Measurements from ENCODE around the gene A4GNT.
"Not testable (repeated sequence)": the region's sequence is repeated elsewhere in the genome, so short reads cannot be mapped to it uniquely, and the experiment has no call there.

Gene A4GNT

DNA sequence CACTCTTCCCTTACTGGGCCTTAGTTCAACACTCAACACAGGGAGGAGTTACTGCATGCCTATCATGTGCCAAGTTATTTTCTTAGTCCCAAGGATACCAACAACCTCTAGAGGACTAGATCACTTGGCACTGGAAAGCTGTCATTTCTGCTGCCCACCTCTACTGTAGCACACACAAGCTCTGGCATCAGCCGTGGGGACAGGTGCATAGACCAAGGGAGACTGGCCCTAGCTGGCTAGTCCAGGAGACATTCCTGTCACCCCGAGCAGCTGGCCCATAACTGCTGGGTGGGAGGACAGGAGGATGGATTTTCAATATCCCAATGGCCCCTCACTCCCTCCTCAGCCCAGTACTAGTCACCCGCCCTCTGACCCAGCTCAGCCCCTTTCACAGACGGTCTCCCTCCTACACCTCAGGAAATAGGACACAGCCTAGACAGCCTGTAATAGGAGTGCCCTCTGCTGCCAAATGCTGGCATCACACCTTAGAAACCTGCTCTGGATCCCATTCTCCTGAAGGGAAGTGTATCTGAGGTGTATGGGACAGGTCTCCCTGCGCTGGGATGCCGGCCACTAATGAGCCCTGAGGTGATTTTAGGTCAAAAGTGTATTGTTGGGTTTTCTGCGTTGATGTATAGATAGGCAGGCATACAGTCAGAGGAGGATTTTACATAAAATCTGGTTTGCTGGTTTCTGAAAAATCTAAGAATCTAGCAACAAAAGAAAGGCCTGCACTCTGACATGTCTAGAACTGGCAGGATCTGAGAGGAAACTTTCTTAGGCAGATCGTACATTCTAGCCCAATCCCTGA is 13.4 kb downstream of the A4GNT start:
- FAIRE-seq, result no peak

DNA sequence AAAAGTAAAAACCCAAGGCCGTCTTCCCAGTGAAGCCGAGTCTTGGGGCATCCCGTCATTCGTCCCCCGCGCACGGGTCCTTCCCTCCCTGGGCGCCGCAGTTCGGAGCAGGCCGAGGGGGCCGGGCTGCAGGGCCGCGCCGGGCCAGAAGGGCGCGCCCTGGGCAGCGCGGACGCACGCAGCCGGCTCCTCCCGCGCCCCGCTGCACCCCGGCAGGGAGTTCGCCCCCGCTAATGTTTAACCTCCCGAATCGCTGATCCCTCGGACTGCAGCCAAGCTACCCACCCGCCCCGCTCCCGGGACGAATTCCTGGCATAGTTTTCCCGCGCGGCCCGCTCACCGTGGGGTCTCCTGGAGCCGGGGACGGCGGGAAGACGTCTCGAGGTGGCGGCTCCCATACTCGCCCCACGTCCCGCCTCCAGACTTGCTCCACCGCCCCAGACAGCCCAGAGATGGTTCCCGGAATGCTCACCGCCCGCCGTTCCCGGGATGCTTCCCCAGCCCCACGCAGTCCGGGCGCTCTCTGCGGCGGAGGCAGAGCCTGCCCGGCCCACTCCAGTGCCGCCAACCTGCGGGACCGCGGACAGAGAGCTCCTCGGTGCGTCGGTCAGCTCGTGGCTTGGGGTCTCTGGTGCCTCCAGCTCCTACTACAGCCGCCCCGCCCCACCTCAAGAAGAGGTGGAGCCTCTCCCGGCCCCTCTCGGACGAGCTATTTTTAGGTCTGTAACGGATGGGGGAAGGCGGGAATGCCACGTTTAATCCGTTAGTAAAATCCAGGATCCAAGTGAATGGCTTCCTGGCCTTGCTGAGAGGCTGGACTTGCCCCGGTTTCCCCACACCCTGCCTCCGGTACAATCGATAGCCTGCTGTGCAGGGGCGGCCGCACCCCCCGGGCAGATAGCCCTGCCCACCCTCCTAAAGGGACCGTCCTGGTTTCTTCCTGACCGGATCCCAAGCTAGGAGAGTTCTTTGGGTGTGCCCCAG is 16.9 kb downstream of the A4GNT start, which contains the start of gene DZIP1L:
DZIP1L (minus strand) TSS at position 621 of the 984 bp plus-strand sequence. CDS start 11,637 bp downstream, outside the sequence.
- FAIRE-seq, result no peak

DNA sequence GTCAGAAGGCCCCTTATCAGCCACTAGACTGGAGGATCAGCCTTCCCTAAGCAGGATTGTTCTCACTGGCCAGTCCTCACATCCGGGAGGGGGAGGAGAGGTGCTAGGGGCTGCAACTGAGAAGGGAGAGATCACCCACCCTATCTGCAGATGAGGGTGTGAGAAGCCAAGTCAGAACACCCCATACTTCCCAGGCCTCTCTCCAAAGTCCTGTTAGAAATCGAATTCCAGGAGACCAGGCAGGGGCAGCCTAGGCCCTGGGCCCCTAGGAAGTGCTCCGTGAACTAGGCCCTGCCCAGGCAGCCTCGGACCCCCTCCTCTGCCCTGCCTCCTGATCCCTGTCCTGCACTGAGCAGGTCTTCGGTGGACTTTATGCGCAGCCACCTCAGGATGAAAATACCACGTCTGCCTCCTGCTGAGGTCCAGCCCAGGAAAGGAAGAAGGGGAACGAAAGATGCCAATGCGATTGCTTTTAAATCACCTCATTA is 17.7 kb downstream of the A4GNT start:
- FAIRE-seq, result no peak

DNA sequence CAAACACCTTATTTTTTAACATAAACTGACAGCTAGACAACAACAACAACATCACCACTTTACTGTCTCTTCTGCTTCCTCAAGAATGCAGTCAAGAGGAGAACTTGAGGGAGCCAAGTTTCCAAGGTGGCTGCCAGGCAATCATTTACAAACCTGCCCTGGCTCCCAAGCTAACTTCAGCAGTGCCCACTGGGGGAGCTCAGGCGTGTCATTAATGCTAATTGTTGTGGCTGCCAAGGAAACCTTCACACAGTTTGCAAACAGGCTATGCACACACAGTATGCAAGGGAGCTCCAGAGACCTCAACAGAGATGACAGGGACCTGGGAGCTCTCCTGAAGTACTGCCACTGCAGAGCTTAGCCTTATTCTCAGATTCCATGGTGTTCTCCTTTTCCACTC is 18.9 kb downstream of the A4GNT start:
- FAIRE-seq, result no peak

DNA sequence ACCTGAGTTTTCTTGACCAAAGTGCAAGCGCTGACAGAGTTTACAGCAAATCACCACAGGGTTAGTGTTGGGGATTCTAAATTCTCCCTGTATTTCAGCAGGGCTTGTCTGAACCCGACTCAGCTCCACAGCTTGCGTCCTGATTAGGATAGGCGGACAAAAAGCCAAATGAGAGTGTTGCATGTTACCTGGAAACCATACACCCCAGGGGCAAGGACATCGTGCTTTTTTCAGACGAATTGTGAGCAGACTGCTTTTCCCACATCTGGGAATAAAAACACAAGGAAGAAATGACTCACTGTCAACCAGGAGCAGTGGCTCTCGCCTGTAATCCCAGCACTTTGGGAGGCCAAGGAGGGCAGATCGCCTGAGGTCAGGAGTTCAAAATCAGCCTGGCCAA is 19.8 kb downstream of the A4GNT start:
- no peak for FAIRE-seq

DNA sequence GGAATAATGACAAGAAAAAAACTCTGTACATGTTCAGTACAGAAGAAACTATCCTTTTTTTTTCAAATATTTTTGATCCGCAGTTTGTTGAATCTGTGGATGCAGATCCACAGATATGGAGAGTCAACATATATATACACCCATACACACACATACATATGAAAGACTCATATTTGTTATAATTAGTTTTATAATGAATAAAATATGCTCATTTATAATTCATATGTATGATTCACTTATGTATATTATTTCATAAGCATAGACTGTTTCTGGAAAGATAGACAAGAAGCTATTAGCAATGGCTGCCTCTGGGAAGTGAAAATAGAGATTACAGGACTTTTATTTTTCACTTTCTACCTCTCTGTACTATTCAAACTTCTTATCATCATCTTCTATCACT is 26.6 kb downstream of the A4GNT start:
- FAIRE-seq, result no peak

DNA sequence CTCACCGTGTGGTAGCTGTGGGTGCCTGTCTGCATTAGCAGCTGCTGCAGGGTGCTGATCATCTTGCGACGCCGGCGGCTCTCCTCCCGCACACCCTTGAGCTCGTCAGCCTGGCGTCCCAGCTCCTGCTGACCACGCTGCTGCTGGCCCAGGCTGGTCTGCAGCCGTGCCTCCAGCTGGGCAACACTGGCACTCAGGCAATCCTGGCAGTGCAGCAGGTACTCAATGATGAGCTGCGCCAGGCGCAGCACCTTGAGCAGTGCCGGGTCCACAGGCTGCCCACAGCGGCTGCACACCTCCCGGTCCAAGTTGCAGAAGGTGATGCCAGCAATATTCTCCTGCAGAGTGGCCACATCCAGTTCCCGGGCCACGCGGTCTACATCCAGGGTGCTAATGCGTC is 28.7 kb downstream of the A4GNT start:
- FAIRE-seq, result no peak

DNA sequence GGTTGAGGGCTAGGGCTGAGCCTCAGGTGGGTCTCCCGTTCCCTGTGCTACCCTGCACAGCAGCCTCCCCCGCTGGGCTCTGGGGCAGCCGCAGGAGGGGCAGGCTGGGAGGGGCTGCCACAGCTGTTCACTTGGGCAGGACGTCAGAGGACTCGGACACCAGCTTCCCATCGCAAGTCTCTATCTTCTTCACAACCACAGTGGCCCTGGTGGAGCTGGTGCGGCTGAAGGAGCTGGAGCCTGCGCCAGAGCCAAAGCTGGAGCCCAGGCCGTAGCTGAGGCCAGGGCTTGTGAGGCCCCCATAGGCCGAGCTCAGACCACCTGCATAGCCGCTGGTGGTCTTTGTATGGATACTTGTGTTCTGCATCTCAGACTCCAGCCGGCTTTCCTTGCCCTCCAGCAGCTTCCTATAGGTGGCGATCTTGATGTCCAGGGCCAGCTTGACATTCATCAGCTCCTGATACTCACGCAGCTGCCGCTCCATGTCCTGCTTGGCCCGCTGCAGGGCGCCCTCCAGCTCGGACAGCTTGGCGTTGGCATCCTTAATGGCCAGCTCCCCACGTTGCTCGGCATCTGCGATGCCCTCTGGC is 30.7 kb downstream of the A4GNT start:
- FAIRE-seq, result not testable (repeated sequence)

DNA sequence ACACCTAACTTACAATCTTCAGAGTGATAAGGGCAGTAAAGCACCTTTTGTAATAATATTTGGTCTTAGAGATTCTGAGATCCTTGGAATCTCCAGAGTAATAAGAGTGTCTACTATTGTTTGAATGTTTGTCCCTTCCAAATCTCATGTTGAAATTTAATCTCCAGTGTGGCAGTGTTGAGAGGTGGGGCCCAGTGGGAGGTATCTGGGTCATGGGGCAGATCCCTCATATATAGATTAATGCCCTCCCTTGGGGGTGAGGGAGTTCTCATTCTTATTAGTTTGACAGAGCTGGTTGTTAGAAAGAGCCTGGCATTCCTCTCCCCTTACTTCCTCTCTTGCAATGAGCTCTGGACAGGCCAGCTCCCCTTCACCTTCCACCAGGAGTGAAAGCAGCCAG is 32.8 kb downstream of the A4GNT start:
- FAIRE-seq, result no peak

DNA sequence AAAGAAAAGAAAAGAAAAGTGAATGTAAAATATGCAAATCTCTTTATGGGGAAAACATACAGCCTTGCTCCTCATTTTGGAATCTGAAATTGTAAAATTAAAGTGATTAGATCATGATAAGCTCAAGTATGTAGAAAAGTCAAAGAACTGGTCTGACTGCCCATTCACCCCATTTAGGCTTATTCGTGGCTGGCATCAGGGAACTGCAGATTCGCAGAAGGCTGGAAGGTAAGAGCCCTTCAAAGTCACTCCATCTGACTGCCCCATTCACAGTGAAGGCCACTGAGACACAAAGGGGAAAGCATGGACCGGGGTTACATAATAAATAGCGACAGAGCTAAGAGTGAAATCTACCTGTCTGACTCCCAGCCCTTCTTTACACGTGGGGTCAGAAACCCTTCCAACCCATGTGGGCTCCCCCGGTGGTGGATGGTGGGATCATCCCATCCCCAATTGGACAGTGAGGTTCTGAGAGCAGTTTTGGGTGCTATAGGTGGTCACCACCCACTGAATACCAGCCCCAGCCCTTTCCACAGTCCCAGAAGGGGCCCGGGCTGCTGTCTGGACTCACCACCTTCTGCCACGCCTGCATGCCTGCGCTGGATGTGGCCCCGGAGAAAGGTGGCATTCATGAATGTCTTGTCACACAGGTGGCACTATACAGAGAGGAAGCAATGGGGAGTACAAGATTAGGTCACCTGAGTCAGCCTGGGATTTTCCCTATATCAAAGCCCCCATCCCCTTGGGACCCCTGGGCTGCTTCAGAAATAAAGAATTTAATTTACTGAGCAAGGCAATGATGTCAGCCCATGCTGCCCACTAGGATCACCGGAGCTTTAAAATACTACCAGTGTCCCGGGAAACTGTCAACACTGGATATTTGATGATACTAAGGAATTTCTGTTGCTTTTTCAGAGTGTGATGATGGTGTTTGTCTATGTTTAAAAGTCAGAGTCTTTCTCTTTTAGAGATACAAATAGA is 34.7 kb downstream of the A4GNT start:
- FAIRE-seq, result no peak

DNA sequence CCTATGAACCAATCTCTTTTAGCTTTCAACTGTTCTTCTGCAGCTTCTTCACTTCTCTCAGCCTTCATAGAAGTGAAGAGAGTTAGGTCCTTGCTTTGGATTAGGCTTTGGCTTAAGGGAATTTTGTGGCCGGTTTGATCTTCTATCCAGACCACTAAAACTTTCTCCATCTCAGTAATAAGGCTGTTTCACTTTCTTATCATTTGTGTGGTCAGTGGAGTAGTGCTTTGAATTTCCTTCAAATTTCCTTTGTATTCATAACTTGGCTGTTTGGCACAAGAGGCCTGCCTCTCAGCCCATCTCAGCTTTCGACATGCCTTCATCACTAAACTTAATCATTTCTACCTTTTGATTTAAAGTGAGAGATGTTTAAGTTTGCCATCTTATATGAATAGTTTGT is 38.5 kb downstream of the A4GNT start:
- no peak for FAIRE-seq

DNA sequence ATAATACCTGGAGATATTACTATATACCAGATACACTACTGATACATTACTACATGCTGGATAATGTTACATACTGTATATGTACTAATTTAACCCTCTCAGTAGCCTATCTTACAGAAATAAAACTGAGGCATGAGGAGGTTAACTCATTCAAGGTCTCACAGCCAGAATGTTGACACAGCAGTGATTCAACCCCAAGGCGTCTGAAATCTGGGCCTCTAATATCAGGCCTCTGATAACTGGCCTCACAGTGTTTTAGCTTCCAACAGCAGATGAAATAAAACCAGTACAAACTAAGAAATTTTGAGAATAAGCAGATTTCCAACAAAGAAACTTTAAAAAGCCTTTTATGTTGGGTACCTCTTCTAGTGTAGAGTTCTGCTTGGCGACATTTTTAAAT is 40.2 kb downstream of the A4GNT start:
- FAIRE-seq, result no peak

DNA sequence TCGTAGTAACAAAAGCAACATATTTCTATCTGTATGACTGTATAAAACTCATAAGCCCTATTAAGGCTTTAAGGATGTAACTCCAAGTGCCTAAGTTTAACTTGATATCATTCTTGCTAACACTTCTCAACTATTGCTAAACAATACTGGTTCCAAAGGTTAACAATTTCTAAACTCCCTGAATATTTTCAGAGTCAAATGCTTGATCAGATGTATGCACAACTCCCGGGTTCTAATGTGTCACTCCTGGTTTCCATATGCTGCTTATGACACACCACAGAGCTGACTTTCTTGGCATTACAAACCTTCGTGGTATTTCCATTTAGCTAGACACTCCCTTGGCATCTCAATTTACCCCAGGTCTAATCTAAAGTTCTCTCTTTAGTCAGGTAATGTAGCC is 43.1 kb downstream of the A4GNT start:
- no peak for FAIRE-seq

DNA sequence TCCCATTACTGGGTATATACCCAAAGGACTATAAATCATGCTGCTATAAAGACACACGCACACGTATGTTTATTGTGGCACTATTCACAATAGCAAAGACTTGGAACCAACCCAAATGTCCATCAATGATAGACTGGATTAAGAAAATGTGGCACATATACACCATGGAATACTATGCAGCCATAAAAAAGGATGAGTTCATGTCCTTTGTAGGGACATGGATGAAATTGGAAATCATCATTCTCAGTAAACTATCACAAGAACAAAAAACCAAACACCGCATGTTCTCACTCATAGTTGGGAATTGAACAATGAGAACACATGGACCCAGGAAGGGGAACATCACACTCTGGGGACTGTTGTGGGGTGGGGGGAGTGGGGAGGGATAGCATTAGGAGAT is 46.4 kb downstream of the A4GNT start:
- FAIRE-seq, result not testable (repeated sequence)

DNA sequence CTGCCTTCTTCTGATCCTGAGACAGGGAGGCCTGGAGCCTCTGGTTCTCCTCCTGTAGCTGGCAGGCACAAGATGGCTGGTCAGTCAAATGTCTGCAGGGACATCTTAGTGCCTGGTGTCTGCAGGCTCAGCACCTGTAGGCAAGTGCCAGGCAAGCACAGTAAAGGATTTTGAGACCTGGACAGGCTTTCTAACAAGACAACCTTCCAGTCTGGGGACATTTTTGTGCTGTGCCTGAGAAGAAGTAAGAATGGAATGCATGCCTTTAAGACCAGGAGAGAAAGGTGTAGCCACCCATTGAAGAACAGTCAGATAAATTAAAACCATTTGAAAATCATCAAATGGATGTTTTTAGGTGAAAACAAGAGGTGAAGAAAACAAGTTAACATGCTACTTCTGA is 48.0 kb downstream of the A4GNT start:
- FAIRE-seq, result no peak

DNA sequence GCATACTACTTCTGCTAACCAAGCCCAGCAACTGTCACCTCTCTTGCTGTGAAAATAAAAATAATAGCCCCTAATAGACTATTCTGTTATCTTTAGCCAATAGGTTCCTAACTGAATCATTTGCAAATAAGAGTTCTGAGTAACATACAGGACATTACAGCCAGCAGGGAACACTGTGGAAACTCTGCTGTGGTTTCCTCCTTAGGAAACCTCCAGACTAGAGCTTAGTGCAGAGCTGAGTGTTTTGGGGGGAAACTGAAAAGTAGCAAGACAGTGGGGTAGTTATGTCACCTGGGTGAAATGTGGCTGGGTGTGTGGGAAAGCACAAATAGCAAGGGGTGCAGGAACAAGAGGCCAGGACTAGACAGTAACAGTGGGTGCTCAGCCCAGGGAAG is 49.2 kb downstream of the A4GNT start:
- FAIRE-seq, result no peak

DNA sequence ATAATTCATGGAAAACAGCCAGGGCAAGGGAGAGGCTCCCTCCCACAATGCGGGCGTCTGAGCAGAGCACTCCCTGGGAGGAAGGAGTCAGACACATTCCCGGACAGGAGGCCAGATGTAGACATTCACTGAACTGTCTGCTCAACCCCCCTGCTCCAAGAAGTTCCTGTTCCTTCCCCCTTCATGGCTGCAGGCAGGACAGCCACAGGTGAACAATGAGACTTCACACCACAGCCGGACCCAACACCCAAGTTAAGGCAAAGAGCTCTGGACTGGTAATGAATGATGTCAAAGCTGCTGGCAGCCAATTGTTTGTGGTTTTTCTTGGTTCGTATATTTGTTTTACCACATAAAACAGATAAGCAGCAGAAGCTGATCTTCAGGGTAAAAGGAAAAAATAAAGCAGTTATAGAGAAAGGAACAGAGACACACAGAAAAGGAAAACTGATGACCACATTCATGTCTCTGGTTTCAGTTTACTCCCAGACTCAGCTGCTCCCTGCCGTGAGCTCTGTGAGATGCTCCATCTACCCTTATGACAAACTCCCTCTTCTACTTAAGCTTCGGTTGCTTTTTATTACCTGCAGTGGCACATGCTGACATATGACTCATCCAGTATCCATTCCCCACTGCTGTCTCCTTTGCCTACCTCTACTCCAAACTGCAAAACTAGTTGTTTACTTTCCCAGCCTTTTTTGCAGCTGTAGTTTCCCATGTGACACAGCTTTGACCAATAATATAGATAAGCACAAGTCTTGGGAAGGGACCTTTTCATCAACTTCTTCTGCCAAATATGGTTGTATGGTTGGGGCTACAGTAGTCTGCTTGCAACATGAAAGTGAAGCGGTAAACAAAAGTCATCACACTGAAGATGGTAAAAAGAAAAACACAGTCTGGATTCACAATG is 49.9 kb downstream of the A4GNT start:
- no peak for FAIRE-seq

DNA sequence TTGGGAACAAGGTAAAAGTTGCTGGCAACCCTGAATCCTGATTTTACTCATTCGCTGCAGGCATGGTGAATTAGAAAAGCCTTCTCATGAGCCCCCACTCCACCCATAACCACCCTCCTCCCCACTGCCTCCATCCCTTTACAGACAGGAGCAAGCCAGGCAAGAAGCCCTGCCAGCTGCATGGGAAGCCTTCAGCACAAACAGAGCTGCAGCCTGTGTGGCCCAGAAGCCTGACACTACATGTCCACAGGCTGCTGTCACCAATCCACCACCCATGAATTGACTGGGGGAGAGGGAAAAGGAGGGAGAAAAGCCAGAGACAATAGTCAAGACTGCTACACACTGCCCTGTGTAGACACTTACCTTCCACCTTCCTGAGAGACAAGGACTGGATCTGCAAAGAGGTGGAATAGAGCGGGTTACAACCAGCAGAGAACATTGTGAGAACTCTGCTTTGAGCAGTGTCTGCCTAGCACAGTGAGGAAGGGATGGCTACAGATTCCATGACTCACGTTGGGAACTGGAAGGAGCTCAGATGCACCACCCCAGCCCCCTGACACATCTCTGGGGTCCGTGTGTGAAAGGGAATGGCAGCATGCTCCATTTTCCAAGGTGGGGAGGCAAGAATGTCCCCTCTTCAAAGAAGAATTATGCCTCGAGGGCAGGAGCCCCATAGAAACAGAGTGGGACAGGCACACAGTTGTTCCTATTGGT is 50.7 kb downstream of the A4GNT start:
- no peak for FAIRE-seq

DNA sequence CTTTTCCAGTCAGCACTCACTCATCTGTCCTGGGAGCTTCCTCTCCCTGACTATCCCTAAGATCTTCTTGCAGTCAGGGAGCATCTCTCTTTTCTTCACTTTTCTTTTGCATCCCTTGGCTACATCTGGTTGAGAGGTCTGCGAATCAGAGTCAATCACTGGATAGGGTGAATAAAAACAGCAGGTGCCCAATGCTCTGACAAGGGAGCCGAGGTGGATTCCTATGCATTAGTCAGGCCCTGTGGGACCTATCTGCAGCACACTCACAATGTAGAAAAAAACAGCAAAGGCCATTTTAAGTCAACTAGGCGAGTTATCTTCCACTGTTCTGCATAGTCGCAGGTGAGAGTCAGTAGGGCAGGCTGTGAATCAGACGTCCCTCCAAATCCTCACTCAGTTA is 52.3 kb downstream of the A4GNT start:
- no peak for FAIRE-seq

DNA sequence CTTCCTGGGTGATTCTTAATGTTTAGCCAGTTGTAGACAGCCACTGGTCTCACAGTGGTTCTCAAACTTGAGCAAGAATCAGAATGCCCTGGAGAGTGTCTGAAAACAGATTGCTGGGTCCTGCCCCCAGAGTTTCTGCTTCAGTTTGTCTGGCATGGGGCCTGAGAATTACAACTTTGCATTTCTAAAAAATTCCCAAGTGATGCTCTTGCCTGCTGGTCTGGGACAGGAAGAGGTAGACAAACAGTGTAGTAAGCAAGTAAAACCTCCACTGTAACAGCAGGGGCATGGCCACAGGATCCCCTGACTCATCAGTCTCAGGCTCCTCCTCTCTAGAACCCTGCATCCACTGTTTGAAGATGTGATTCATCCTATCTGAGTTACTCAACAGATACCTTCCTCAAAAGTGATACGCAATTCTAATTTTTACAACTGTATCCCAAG is 53.3 kb downstream of the A4GNT start:
- no peak for FAIRE-seq
